Urinary bladder (tissue), 4 donors: Measurements from ENCODE around the gene STXBP2. TPM values are rescaled to one million over a fixed set of nuclear protein-coding genes. Genes with fewer than 3 reads are reported as not detected.
"Not testable (repeated sequence)": the region's sequence is repeated elsewhere in the genome, so short reads cannot be mapped to it uniquely, and the experiment has no call there.

Source experiments
- DNase-seq: peaks from one replicate; pipeline ENCODE4 v3.0.0-alpha.2; 2015; ENCODE audit errors: extremely low spot score
- H3K27ac ChIP-seq: one replicate; pipeline ENCODE4 v1.5.1; 2013; ENCODE audit warnings: low read depth, mild to moderate bottlenecking, moderate library complexity
- H3K36me3 ChIP-seq: one replicate; pipeline ENCODE4 v1.6.1; 2013; ENCODE audit warnings: mild to moderate bottlenecking, moderate library complexity; ENCODE audit not compliant: insufficient read depth
- H3K4me1 ChIP-seq: one replicate; pipeline ENCODE4 v1.6.1; 2013; ENCODE audit warnings: mild to moderate bottlenecking, moderate library complexity; ENCODE audit not compliant: insufficient read depth
- H3K4me3 ChIP-seq: one replicate; pipeline ENCODE4 v1.5.1; 2013; ENCODE audit warnings: low read depth, low read length
- WGBS: extraction: QIAGEN DNeasy Blood & Tissue Kit; methylation state at CpG from one replicate; pipeline ENCODE4 v1.1.7; 2013; 5-methylcytosine and 5-hydroxymethylcytosine counted together
- polyA plus RNA-seq: library from polyadenylated mRNA; stranded (reverse); fragments of 200-250 nt; gene quantifications from one replicate; pipeline ENCODE4 v1.2.3, GENCODE V29; 2013
- total RNA-seq: library from RNA; depleted of rRNA; stranded (reverse); fragments of >200 nt; gene quantifications from one replicate; pipeline ENCODE4 v1.2.3, GENCODE V29; 2014
- donor health status: healthy with polysubstance abuse.
- donor health status: healthy.

Gene STXBP2
- total and polyA plus RNA-seq, 2 donors, result 9.9 to 25.3 TPM

DNA sequence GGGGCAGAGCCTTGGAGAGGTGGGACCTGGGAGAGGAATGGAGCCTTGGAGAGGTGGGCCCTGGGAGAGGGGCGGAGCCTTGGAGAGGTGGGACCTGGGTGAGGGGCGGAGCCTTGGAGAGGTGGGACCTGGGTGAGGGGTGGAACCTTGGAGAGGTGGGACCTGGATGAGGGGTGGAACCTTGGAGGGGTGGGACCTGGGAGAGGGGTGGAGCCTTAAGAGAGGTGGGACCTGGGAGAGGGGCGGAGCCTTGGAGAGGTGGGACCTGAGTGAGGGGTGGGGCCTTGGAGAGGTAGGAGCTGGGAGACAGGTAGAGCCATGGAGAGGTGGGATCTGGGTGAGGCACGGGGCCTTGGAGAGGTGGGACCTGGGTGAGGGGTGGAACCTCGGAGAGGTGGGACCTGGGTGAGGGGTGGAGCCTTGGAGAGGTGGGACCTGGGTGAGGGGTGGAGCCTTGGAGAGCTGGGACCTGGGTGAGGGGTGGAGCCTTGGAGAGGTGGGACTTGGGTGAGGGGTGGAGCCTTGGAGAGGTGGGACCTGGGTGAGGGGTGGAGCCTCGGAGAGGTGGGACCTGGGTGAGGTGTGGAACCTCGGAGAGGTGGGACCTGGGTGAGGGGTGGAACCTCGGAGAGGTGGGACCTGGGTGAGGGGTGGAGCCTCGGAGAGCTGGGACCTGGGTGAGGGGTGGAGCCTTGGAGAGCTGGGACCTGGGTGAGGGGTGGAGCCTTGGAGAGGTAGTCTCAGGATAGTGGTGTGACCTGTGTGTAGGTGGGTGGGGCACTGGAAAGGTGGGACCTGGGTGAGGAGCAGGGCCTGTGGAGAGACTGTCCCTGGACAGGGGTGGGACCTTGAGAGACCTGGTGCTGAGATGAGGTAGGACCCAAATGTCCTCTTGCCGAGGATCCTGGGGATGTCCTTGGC lies 7.0 kb downstream of the STXBP2 start:
- DNase-seq, H3K27ac ChIP-seq, H3K4me3 ChIP-seq, H3K4me1 ChIP-seq, H3K36me3 ChIP-seq: not testable (repeated sequence)
- WGBS, result 76% methylated on average over 10 of the region's 10 CpGs

GRCh38 chr19:7644550-7644877 lies 7.6 kb downstream of the STXBP2 start:
- Histone ChIP-seq H3K36me3 (no peaks in the 10 kb centered on the region), H3K4me3 (no peak overlapping the region), H3K4me1 (no peaks in the 10 kb centered on the region), H3K27ac (no peak overlapping the region)
- 93% methylated on average over 20 of the region's 20 CpGs for WGBS
- no peak for DNase-seq

DNA sequence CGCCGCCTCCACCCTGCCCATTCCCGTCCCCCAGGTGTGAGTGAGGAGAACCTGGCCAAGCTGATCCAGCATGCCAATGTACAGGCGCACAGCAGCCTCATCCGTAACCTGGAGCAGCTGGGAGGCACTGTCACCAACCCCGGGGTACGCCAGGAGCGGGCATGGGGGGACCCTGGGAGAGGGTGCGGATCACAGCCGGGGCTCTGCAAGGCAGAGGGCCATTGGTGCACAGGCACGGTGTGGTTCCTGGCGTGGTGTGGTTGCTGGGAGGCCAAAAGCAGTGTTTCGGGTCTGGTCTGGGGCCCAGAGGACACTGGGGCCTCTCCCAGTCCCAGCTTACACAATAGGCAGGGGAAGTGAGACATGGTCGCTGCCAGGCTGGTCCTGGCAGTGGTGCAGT lies 8.3 kb downstream of the STXBP2 start:
- no peaks in the 10 kb centered on the region for H3K36me3 ChIP-seq
- no peak overlapping the region for H3K27ac ChIP-seq
- DNase-seq, result no peak
- H3K4me3 ChIP-seq, result no peak overlapping the region
- WGBS, result 89% methylated on average over 14 of the region's 14 CpGs
- no peaks in the 10 kb centered on the region for H3K4me1 ChIP-seq

GRCh38 chr19:7645656-7646425 lies 8.9 kb downstream of the STXBP2 start:
- 59% methylated on average over 20 of the region's 20 CpGs for WGBS
- H3K4me3 ChIP-seq, result no peak overlapping the region
- DNase-seq, result no peak
- no peaks in the 10 kb centered on the region for H3K36me3 ChIP-seq
- H3K27ac ChIP-seq, result no peak overlapping the region
- no peaks in the 10 kb centered on the region for H3K4me1 ChIP-seq

- H3K4me1 ChIP-seq, result no peaks in the 10 kb centered on the region
- DNase-seq, result no peak
- 83% methylated on average over 8 of the region's 8 CpGs for WGBS
- H3K36me3 ChIP-seq, result no peaks in the 10 kb centered on the region
- no peak overlapping the region for H3K4me3 ChIP-seq
- no peak overlapping the region for H3K27ac ChIP-seq
Observed at GRCh38 chr19:7646426-7646700, 9.5 kb downstream of the STXBP2 start.

DNA sequence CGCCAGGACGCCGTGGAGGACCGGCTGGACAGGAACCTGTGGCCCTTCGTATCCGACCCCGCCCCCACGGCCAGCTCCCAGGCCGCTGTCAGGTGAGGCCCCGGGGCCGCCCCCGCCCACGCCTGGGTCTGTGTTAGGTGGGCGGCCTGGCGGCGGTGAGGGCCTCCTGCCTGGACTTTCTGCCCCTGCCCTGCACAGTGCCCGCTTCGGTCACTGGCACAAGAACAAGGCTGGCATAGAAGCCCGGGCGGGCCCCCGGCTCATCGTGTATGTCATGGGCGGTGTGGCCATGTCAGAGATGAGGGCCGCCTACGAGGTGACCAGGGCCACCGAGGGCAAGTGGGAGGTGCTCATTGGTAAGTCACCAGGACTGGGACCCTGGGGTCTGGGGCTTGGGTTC lies 10.2 kb downstream of the STXBP2 start:
- 91% methylated on average over 26 of the region's 26 CpGs for WGBS
- H3K4me3 ChIP-seq, result no peak overlapping the region
- no peak for DNase-seq
- H3K27ac ChIP-seq, result no peak overlapping the region
- H3K36me3 ChIP-seq, result no peaks in the 10 kb centered on the region
- no peaks in the 10 kb centered on the region for H3K4me1 ChIP-seq

DNA sequence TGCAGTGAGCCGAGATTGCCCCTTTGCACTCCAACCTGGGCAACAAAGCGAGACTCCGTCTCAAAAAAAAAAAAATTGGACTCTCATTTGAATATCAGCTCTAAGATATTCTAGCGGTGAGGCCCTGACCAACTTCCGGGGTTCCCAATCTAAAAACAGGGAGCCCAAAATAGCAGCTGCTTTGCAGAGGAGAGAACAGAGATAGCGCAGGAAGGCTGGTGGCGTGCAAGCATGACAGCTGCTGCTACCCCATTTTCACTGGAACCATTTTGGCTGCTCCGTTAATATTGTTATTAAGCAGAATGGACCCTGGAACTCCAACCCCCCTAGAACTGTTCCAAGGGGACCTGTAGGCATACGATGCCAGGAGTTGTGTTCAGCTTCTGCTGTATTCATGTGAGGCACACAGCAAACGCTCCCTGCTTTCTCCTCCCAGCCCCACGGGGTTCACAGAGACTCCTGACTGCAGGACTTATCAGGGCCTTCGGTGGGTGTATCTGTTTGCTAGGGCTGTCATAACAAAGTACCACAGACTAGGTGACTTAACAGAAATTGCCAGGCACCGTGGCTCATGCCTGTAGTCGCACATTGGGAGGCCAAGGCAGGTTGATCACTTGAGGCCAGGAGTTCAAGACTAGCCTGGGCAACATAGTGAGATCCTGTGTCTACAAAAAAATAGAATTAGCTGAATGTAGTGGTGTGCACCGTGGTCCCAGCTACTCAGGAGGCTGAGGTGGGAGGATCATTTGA lies 11.5 kb downstream of the STXBP2 start:
- Histone ChIP-seq H3K4me1 (no peaks in the 10 kb centered on the region), H3K36me3 (no peaks in the 10 kb centered on the region), H3K27ac (no peak overlapping the region), H3K4me3 (no peak overlapping the region)
- 85% methylated on average over 15 of the region's 15 CpGs for WGBS
- no peak for DNase-seq

- no peaks in the 10 kb centered on the region for H3K36me3 ChIP-seq
- no peak for DNase-seq
- no peak overlapping the region for H3K4me3 ChIP-seq
- H3K4me1 ChIP-seq, result no peaks in the 10 kb centered on the region
- 38% methylated on average over 2 of the region's 2 CpGs for WGBS
- no peak overlapping the region for H3K27ac ChIP-seq
Observed at GRCh38 chr19:7650148-7650547, 13.2 kb downstream of the STXBP2 start.

DNA sequence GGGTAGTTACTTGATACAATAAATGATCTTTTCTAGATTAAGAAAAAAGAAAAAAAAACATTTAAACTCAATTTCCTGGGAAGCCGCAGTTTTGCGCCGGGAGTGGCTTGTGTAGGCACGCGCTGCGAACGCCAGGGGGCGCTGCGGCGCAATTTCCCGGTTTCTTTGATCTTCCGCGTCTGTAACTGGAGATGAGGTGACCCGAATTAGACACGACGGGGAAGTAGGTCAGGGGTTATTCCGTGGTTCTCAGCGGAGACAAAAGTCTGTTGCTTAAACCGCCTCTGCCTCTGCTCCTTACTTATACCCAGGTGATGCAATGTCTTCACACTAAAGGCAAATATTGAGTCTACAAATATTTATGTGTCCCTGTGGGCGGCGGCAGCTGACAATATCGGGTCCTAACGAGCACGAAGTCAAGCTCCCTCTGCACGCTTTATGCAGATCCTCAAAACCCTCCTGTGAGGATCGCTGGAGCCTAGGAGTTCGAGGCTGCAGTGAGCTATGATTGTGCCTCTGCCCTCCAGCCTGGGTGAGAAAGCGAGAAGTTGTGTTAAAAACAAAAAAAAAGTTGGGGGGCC lies 15.2 kb downstream of the STXBP2 start:
- no peaks in the 10 kb centered on the region for H3K36me3 ChIP-seq
- H3K27ac ChIP-seq, result no peak overlapping the region
- H3K4me3 ChIP-seq, result no peak overlapping the region
- peak; percentile 67 for DNase-seq
- 4% methylated on average over 28 of the region's 28 CpGs for WGBS
- H3K4me1 ChIP-seq, result no peaks in the 10 kb centered on the region

DNA sequence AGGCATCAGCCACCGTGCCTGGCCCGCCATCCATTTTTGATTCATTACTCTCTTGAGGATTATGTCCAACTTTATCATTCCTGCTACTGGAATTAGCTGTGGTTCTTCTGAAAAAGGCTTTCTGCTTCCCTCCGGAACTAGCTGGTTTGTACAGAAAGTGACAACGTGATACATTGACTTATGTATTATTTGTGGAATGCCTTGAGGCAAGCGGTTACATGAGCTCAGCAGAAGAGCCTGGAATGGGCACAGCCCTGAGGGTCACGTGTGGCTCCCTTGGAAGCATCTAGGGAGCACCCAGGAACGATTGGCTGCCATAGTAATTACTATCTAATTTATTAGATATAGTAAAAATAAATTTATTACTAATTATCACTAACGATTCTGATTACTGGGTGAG lies 17.5 kb downstream of the STXBP2 start:
- 50% methylated on average over 8 of the region's 8 CpGs for WGBS
- H3K36me3 ChIP-seq, result no peaks in the 10 kb centered on the region
- H3K27ac ChIP-seq, result no peak overlapping the region
- no peak for DNase-seq
- no peaks in the 10 kb centered on the region for H3K4me1 ChIP-seq
- no peak overlapping the region for H3K4me3 ChIP-seq

GRCh38 chr19:7655581-7655980 lies 18.7 kb downstream of the STXBP2 start:
- whole genome bisulfite sequencing, result 69% methylated on average over 8 of the region's 8 CpGs
- no peaks in the 10 kb centered on the region for H3K4me1 ChIP-seq
- DNase-seq, result no peak

GRCh38 chr19:7657131-7657751 lies 20.3 kb downstream of the STXBP2 start:
- H3K36me3 ChIP-seq, result no peaks in the 10 kb centered on the region
- H3K4me3 ChIP-seq, result no peak overlapping the region
- 33% methylated on average over 14 of the region's 14 CpGs for WGBS
- no peak for DNase-seq
- no peaks in the 10 kb centered on the region for H3K4me1 ChIP-seq
- H3K27ac ChIP-seq, result no peak overlapping the region

More at GRCh38 chr19:7655581-7655980, 18.7 kb downstream of the STXBP2 start:
- no peak overlapping the region for H3K27ac ChIP-seq
- H3K36me3 ChIP-seq, result no peaks in the 10 kb centered on the region
- H3K4me3 ChIP-seq, result no peak overlapping the region

DNA sequence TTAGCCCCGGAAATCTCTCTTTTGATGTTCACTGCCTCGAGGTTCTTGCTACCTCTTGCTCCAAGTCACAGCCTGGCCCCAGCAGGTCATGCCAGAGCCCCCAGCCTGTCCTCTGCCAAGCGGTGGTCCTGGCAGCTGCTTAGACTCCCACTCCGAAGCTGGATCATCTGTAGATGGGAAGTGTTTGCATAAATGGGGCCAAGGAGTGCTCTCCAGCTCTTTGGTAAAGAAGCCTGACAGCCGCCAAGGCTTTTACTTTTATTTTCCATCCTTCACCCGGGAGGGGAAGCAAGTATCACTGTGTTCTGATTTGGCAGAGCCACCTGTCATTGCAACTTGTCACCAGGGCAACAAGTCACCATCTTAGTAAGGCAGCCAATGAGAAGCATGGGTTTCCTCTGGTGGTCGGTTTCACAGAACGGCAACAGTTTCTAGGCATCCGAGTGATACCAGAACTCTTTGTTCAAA lies 21.3 kb downstream of the STXBP2 start:
- Histone ChIP-seq H3K4me3 (no peak overlapping the region), H3K4me1 (no peaks in the 10 kb centered on the region), H3K36me3 (no peaks in the 10 kb centered on the region), H3K27ac (no peak overlapping the region)
- WGBS, result 32% methylated on average over 9 of the region's 9 CpGs
- no peak for DNase-seq
